ELF-1 (cell line): Measurements from ENCODE around the gene ADGRD1.
"Not testable (repeated sequence)": the region's sequence is repeated elsewhere in the genome, so short reads cannot be mapped to it uniquely, and the experiment has no call there.

ENCODE experiments used
- DNase-seq: peaks from one replicate; pipeline ENCODE4 v3.0.0-alpha.2; 2016; ENCODE audit warnings: low read depth, low spot score

ADGRD1 gene

DNA sequence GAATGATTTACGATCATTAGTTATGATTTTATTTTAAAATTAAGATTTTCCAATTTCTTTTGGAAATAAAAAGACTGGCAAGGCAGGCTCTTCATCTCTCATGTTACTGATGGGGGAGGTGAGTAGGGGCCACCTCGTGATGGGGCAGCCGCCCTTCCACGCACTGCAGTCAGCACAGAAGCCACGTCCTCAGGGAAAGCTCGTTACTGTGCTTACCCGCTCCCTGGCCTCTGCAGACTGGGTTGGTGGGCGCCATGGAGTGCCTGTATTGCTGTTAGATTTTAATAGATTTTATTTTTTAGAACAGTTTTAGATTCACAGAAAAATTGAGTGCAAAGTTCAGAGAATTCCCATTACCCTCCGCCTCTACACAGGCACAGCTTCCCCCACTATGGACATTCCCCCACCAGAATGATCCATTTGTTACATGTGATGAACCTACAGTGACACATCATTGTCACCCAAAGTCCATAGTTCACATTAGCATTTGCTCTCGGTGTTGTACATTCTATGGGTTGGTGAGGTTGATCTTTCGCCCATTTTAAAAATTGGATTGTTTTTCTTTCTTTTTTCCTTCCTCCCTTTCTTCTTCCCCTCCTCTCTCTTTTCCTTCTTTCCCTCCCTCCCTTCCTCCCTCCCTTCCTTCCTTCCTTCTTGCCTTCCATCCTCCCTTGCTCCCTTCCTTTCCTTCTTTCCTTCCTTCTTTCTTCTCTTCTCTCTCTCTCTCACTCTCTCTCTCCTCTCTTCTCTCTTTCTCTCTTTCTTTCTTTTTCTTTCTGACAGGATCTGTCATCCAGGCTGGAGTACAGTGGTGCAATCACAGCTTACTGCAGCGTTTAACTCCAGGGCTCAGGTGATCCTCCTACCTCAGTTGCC, 30.7 kb downstream of the ADGRD1 start:
- DNase-seq, result no peak

DNA sequence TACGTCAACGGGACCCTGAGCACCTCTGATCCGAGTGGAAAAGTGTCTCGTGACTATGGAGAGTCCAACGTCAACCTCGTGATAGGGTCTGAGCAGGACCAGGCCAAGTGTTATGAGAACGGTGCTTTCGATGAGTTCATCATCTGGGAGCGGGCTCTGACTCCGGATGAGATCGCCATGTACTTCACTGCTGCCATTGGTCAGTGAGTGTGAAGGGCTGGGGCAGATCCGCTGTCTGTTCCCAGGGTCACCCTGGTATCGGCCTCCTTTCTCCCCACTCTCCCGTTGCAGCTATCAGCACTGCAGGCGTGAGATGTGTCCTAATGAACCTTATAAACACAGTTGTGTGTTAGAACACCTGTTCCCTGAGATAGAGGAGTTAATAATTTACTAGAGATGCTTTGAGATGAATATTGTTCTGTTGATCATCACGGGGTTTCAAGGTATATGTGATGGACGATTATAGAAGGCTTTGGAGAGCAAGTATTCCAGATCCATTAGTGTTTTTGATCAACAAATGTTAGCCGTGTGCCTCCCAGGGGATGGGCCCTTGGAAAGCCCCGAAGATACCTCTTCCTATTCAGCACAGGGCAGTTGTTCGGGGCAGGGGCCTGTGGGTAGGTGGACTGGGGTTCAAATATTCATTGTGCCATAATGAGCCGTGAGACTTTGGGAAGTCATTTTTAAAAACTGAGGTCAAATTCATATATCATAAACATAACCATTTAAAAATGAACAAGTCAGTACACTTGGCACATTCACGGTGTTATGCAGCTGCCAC, 33.6 kb downstream of the ADGRD1 start:
- no peak for DNase-seq

DNA sequence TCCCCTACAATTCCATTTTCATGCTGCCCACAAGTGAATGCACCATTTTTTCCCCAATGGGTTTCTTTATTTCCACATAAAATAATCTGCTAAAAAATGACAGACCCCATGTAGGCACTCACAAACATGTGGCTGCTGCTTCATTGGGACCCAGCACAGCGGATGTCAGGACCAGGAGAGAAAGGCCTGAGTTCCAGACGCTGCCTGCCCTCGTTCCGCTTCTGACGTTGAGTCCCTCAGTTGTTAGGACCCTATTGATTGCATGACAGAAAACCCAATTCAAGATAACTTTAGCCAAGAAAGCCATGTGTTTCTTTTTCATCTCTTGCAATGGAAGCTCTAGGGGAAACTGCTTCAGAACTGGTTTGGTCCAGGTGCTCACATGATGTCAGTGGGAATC, 34.6 kb downstream of the ADGRD1 start:
- no peak for DNase-seq

- no peak for DNase-seq
These were observed 35.0 kb downstream of the ADGRD1 start for GRCh38 chr12:130988751-130989150.

DNA sequence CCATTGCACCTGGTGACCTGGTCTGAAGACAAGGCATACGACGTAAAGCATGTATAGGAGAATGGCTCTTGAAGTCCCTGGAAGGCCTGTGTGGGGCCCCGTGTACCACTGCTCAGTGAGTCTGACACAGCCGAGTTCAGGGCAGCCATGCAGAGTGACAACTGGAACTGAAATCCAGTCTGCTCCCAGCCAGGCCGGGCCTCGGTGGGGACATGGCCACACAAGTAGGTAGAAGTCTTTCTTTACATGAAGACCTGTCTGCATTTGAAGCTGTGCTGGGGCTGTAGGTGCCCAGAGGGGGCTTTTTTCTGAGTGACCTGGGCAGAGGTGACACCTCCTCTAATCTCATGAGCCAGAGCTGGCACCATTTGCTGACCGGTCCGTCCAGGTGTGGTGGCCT, 35.7 kb downstream of the ADGRD1 start:
- DNase-seq, result no peak

DNA sequence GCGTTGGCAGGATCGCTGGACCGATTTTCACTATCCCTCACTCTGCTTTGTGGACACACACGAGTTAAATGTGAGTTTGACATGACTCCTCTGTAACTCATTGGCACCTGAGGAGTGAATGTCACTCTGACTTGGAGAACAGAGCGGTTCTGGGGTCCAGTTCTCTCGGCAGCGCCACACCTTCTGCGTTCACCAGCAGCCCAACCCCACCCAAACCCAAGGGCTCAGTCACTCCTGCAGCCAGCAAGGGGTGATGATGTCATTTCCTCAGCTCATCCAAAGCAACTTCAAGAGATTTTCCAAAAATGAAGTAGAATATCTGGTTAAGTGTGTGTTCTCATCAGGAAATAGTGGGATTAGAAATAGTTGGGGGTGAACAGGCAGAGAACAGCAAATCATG, 36.3 kb downstream of the ADGRD1 start:
- DNase-seq, result no peak

GRCh38 chr12:130992448-130992847, 38.7 kb downstream of the ADGRD1 start:
- DNase-seq, result no peak

DNA sequence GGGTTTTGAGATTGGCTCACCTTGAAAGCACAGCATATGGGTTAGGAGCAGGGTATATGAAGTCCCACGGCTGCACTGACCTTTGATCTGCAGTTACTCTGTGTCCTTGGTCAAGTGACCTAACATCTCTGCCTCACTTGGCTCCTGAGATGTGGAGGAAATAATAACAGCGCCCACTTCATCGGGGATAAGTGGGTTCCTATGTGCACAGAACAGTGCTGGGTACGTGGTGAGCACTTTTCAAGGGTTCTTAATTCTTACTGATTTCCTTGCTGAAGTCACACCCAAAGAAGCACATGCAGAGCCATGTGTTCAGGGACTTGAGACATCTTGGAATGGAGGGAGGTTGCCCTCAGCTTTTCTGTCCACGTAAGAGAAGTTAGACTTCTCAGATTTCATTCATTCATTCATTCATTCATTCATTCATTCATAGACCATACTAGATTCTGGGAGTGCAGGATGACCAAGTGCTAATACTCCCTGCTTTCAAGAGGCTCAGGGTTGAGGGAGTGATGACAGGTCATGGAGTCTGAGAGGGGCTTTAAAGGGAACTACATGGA, 39.4 kb downstream of the ADGRD1 start:
- no peak for DNase-seq

- DNase-seq, result no peak
These were observed 40.3 kb downstream of the ADGRD1 start for GRCh38 chr12:130993759-130994670.

DNA sequence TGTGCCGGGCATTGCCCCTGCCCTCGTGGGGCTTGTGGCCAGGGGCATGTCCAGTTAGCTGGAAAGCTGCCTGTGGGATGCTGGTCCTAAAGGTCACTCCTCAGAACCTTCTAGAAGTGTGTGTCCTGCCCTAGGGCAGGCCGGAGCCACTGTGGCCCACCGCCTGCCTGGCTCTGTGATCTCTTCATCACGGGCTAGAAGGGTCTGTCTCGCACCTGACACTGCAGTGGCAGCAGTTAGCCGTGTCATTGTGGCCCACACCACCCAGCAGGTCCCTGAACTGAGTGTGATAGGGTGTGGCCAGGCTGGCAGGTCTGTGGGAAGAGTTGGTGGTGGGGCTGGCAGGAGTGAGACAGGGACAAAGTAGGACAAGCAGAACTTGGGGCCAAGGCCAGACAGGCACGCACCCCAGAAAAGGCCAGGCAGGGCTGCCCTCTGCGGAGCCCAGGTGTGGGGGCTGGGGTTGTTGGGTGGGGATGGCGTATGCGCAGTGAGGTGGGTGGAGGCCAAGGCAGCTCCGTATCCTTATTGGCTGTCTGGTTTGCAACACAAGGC, 41.2 kb downstream of the ADGRD1 start:
- no peak for DNase-seq

GRCh38 chr12:130995386-130995969, 41.8 kb downstream of the ADGRD1 start:
- DNase-seq, result not testable (repeated sequence)

GRCh38 chr12:130998136-130998535, 44.4 kb downstream of the ADGRD1 start:
- no peak for DNase-seq

GRCh38 chr12:131000000-131000486, 46.3 kb downstream of the ADGRD1 start:
- DNase-seq, result no peak

GRCh38 chr12:131001493-131001892, 47.8 kb downstream of the ADGRD1 start:
- no peak for DNase-seq

DNA sequence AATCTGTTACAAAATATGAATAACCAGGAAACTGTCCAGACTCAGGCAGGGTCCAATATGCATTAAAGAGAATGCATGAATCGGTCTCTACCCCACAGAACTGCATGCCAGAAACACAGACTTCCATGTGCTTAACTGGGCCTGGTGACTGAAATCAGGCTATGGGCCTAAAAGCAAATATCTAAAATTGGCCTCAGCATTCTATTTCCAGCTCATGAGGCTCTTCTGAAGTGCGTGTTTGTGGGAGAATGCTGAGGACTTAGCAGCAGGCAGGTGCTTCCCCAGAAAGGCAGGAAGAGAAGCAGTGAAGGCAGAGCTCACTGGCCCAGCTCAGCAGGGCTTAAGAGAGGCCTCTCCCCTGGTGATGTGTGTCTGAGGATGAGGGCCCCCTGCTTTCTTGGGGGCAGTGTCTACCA, 48.5 kb downstream of the ADGRD1 start:
- no peak for DNase-seq

DNA sequence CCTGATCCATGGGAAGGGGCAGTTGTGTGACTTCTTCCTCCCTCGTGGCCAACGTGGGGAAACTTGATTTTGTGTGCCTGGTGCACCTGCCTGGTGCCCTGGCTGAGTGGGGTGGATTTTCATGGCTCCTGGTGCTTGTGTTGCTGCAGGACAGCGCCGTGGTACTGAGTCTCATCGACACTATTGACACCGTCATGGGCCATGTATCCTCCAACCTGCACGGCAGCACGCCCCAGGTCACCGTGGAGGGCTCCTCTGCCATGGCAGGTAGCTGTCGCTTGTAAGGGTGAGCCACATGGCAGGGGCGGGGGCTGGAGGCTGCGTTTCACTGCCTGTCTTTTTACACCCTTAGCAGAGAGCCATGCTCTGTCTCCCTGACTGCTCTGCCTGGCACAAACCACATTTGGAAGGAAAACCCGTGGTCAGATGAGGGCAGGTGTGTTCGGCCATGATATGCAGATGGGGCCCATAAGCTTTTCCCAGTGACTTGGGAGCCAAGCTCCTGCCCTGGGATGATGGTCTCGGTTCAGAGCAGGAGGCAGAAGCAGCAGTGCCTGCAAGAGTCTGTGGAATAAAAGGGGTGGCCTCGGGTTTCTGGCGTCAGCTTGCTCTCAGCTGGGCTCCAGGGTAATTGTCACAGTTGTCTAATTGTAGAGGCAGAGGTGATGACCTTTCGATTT, 49.5 kb downstream of the ADGRD1 start:
- no peak for DNase-seq

- peak; percentile 68 for DNase-seq
These were observed 50.0 kb downstream of the ADGRD1 start for GRCh38 chr12:131003716-131004045.

GRCh38 chr12:131004166-131004565, 50.5 kb downstream of the ADGRD1 start:
- DNase-seq, result no peak

DNA sequence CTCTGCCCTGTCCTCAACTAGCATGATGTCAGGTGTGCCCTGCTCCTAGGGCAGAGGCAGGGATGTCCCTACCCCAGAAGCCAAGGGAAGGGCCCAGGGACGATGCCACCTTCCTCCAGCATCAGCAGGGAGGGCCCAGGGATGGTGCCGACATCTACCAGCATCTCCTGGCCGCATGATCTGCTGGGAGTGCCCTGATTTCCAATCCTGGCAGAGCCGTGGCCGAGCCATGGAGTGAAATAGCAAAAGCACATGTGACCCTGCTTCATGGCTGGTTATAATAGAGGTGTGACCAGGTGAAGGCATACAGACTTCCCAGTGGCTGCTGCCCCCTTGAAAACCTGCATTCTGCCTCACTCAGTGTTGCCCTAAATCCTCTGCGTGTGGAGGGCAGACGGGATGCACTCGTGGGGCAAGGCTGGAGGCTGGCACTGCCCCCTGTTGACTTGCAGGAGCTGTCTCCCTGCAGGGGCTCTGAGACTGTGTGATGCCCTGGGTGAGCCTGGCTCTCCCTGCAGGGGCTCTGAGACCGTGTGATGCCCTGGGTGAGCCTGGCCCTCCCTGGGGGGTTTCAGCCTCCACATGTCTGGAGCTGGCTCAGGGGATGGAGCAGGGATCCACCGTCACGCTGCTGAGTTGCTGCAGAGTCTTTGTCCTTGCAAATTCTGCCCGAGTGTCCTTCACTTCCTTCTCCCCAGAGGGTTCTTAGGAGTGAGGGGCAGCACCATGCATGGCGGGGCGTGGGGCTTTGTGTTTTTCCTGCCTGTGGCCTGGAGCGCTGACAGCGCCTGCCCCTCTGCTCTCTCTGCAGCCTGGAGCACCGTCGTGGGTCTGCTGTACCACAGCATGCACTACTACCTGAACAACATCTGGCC, 51.7 kb downstream of the ADGRD1 start:
- DNase-seq, result no peak
